Tibial nerve (tissue), 3 donors: ENCODE measurements around the gene ARSD.

Source experiments
- CTCF ChIP-seq, 5 experiments: fragments of 200-600 bp in 3 of 5; fragments of 450-650 bp in 2 of 5; sonication (generic) in 3 of 5; IDR thresholded peaks; one replicate each; pipeline ENCODE4 v1.5.1; 2016 to 2019; ENCODE audit warnings: antibody characterized with exemption in 5 of 5, mild to moderate bottlenecking in 3 of 5, moderate library complexity in 2 of 5
- POLR2A ChIP-seq, 2 donors: fragments of 450-650 bp; IDR thresholded peaks; one replicate each; pipeline ENCODE4 v1.6.1; 2017; ENCODE audit warnings: antibody characterized with exemption in 2 of 2, mild to moderate bottlenecking in 2 of 2, moderate library complexity in 2 of 2

- TF ChIP-seq POLR2A (IDR thresholded peaks at IDR 0.05) (no peak), CTCF (IDR thresholded peaks at IDR 0.05) (no peak)
Observed at GRCh38 chrX:2972391-2972790, 43.3 kb upstream of the ARSD start.
